ENCODE measurements around the gene UCN. TPM values are rescaled to one million over a fixed set of nuclear protein-coding genes. Genes with fewer than 3 reads are reported as not detected.
"Not testable (repeated sequence)": the region's sequence is repeated elsewhere in the genome, so short reads cannot be mapped to it uniquely, and the experiment has no call there.

Gene UCN
- total RNA-seq, 4 donors from 2014 or later: 0.82 to 10.8 (median 2.2) TPM; not detected in 1

GRCh38 chr2:27353762-27354596 lies 45.7 kb upstream of the UCN start:
- in situ Hi-C loops (cut with MboI; ENCODE audit: low pct_ligation_motif_present in 1 of 4, low pct_unique_long_range_greater_than_20kb in 1 of 4, low sequenced_read_pairs in 3 of 4): no loop called here
- no peak for DNase-seq

GRCh38 chr2:27353386-27353761 lies 45.1 kb upstream of the UCN start:
- H3K9me3 ChIP-seq; intact Hi-C loops (cut with DNase I; ENCODE audit: low total_unique reads); H3K27me3 ChIP-seq; H3K36me3 ChIP-seq; H3K4me3 ChIP-seq; DNase-seq; in situ Hi-C loops (cut with MboI; ENCODE audit: low pct_ligation_motif_present in 1 of 4, low pct_unique_long_range_greater_than_20kb in 1 of 4, low sequenced_read_pairs in 3 of 4): not testable (repeated sequence)
- 94 to 99% methylated on average over 4 to 5 of the region's 5 CpGs for WGBS, 2 donors (ENCODE audit: low coverage in 1 of 2)
- H3K27ac ChIP-seq: peak overlapping the region in 2 of 4 donors; percentile 50 to 53
- H3K4me1 ChIP-seq: peaks cover 14 to 48% (median 35%) of the 10 kb centered on the region in 4 donors

More at GRCh38 chr2:27353762-27354596, 45.7 kb upstream of the UCN start:
- Histone ChIP-seq H3K4me3 (no peak overlapping the region), H3K4me1 (peaks cover 14 to 49% (median 35%) of the 10 kb centered on the region in 4 donors), H3K9me3 (no peaks in the 10 kb centered on the region), H3K27ac (peak overlapping the region in 3 of 4 donors; percentile 14 to 53 (median 50)), H3K27me3 (no peaks in the 10 kb centered on the region), H3K36me3 (no peaks in the 10 kb centered on the region)
- intact Hi-C loops (cut with DNase I; ENCODE audit: low total_unique reads): no loop called here
- 63% methylated on average over 5 to 7 of the region's 7 CpGs for WGBS, 2 donors (ENCODE audit: low coverage in 1 of 2)
- TF ChIP-seq POLR2A (IDR thresholded peaks at IDR 0.05) (no peak), CTCF (IDR thresholded peaks at IDR 0.05) (no peak)

GRCh38 chr2:27351802-27352598 lies 43.8 kb upstream of the UCN start:
- H3K4me3 ChIP-seq: no peak overlapping the region
- no peaks in the 10 kb centered on the region for H3K36me3 ChIP-seq
- in situ Hi-C loops (cut with MboI; ENCODE audit: low pct_ligation_motif_present in 1 of 4, low pct_unique_long_range_greater_than_20kb in 1 of 4, low sequenced_read_pairs in 3 of 4): no loop called here
- H3K27ac ChIP-seq: no peak overlapping the region
- H3K9me3 ChIP-seq: no peaks in the 10 kb centered on the region
- 81 to 87% methylated on average over 6 of the region's 6 CpGs for WGBS, 2 donors (ENCODE audit: low coverage in 1 of 2)
- DNase-seq: no peak
- TF ChIP-seq CTCF (IDR thresholded peaks at IDR 0.05) (no peak), POLR2A (IDR thresholded peaks at IDR 0.05) (no peak), EP300 (IDR thresholded peaks at IDR 0.05; ENCODE audit: low read depth) (no peak), POLR2AphosphoS5 (IDR thresholded peaks at IDR 0.05) (no peak)
- intact Hi-C loops (cut with DNase I; ENCODE audit: low total_unique reads): no loop called here
- peaks cover 14 to 47% (median 24%) of the 10 kb centered on the region in 4 donors for H3K4me1 ChIP-seq
- no peaks in the 10 kb centered on the region for H3K27me3 ChIP-seq

GRCh38 chr2:27350106-27350693 lies 42.0 kb upstream of the UCN start:
- no peak for TF ChIP-seq EP300 (IDR thresholded peaks at IDR 0.05; ENCODE audit: low read depth)
- TF ChIP-seq POLR2AphosphoS5 (IDR thresholded peaks at IDR 0.05): no peak
- TF ChIP-seq CTCF (IDR thresholded peaks at IDR 0.05): no peak
- TF ChIP-seq POLR2A (IDR thresholded peaks at IDR 0.05): no peak
- Histone ChIP-seq H3K36me3 (no peaks in the 10 kb centered on the region), H3K27ac (no peak overlapping the region), H3K4me3 (no peak overlapping the region), H3K27me3 (no peaks in the 10 kb centered on the region), H3K9me3 (no peaks in the 10 kb centered on the region), H3K4me1 (peaks cover 9 to 38% (median 18%) of the 10 kb centered on the region in 4 donors)
- 81 to 88% methylated on average over 4 to 7 of the region's 7 CpGs for WGBS, 2 donors (ENCODE audit: low coverage in 1 of 2)
- DNase-seq: no peak
- in situ Hi-C loops (cut with MboI; ENCODE audit: low pct_ligation_motif_present in 1 of 4, low pct_unique_long_range_greater_than_20kb in 1 of 4, low sequenced_read_pairs in 3 of 4) (no loop called here), intact Hi-C loops (cut with DNase I; ENCODE audit: low total_unique reads) (no loop called here)
